Natural killer cell treated with Interleukin-12 subunit alpha and Interleukin-12 subunit beta and Interleukin-15 and Interleukin-18, amount 100 ng/mL, for 72 hours (primary cell): ENCODE measurements around the gene TMEM131. TPM values are rescaled to one million over a fixed set of nuclear protein-coding genes. Genes with fewer than 3 reads are reported as not detected.
"Not testable (repeated sequence)": the region's sequence is repeated elsewhere in the genome, so short reads cannot be mapped to it uniquely, and the experiment has no call there.

Experiments
- ATAC-seq, 2 donors: fragments of 150-1000 bp; cut with Tn5 transposase in 1 of 2; sonication (Bioruptor Pico), chemical (Tn5 transposase) in 1 of 2; 2 replicates each; pipeline ENCODE4 v1.10.0; 2021
- DNase-seq: peaks from one replicate; pipeline ENCODE4 v3.0.0; 2022; ENCODE audit warnings: low spot score
- H3K27ac Mint-ChIP-seq, 2 donors: 1 replicate in 1 of 2; 2 replicates in 1 of 2; pipeline ENCODE4 v1.8.0; 2022; ENCODE audit warnings: mixed read lengths in 2 of 2, mild to moderate bottlenecking in 1 of 2, moderate library complexity in 1 of 2
- H3K27me3 Mint-ChIP-seq, 2 donors: 1 replicate in 1 of 2; 2 replicates in 1 of 2; pipeline ENCODE4 v1.8.0; 2022; ENCODE audit warnings: mixed read lengths in 2 of 2
- H3K36me3 Mint-ChIP-seq: one replicate; pipeline ENCODE4 v1.8.0; 2022; ENCODE audit warnings: mixed read lengths
- H3K4me1 Mint-ChIP-seq, 2 donors: 1 replicate in 1 of 2; 2 replicates in 1 of 2; pipeline ENCODE4 v1.8.0; 2022; ENCODE audit warnings: low read depth in 2 of 2, mixed read lengths in 2 of 2, mild to moderate bottlenecking in 1 of 2
- H3K4me3 Mint-ChIP-seq: one replicate; pipeline ENCODE4 v1.8.0; 2022; ENCODE audit warnings: mixed read lengths
- H3K9me3 Mint-ChIP-seq: 2 replicates; pipeline ENCODE4 v1.8.0; 2022; ENCODE audit warnings: mixed read lengths
- total RNA-seq, 2 donors: library from RNA; stranded (reverse); gene quantifications; one replicate each; pipeline ENCODE4 v1.2.3, GENCODE V29; 2022

The TMEM131 gene
- total RNA-seq, 2 donors from 2014 or later, result 44.6 to 47.3 TPM

DNA sequence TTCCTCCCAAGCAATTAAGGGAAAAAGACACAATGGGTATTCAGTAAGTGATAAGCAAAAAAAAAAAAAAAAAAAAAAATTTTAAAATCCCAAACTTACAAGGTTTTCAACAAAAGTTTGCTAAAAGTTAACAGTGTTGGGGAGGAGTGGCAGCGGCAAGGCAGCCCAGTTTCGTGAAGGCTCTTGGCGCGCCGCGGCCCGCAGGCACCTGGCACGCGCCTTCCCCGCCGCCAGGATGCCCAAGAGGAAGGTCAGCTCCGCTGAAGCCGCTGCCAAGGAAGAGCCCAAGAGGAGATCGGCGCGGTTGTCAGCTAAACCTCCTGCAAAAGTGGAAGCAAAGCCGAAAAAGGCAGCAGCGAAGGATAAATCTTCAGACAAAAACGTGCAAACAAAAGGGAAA, 168.7 kb downstream of the TMEM131 start:
- H3K4me1 Mint-ChIP-seq, ATAC-seq, H3K36me3 Mint-ChIP-seq, H3K4me3 Mint-ChIP-seq, H3K9me3 Mint-ChIP-seq, H3K27me3 Mint-ChIP-seq, DNase-seq: not testable (repeated sequence)
- peak overlapping the region in 1 of 2 donors; percentile 55 for H3K27ac Mint-ChIP-seq

DNA sequence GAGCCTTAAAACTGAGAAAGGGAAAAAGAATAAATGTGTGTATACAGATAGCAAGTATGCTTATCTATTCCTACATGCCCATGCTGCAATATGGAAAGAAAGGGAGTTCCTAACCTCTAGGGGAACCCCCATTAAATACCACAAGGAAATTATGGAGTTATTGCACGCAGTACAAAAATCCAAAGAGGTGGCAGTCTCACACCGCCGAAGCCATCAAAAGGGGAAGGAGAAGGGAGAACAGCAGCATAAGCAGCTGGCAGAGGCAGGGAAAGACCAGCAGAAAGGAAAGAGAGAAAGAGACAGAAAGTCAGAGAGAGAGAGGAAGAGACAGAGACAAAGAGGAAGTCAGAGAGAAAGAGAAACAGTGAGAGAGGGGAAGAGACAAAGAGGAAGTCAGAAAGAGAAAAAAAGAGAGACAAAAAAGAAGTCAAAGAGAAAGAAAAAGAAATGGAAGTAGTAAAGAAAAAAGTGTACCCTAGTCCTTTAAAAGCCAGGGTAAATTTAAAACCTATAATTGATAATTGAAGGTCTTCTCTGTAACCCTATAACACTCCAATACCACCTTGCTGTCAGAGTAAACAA, 169.4 kb downstream of the TMEM131 start:
- ATAC-seq, H3K27me3 Mint-ChIP-seq, H3K36me3 Mint-ChIP-seq, H3K9me3 Mint-ChIP-seq, H3K4me1 Mint-ChIP-seq, DNase-seq: not testable (repeated sequence)
- peak overlapping the region; percentile 69 for H3K4me3 Mint-ChIP-seq
- peak overlapping the region; percentile 6 to 55 for H3K27ac Mint-ChIP-seq

DNA sequence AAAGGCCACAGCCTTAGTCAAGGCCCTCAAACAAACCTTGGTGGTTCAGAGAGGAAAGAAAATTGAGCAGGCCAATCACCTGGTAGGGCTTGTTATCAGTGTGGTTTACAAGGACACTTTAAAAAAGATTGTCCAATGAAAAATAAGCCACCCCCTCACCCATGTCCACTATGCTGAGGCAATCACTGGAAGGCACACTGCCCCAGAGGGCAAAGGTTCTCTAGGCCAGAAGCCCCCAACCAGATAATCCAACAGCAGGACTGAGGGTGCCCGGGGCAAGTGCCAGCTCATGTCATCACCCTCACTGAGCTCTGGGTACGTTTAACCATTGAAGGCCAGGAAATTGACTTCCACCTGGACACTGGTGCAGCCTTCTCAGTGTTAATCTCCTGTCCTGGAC, 171.7 kb downstream of the TMEM131 start:
- DNase-seq, H3K4me3 Mint-ChIP-seq, H3K27me3 Mint-ChIP-seq, H3K4me1 Mint-ChIP-seq, H3K36me3 Mint-ChIP-seq, ATAC-seq, H3K9me3 Mint-ChIP-seq, H3K27ac Mint-ChIP-seq: not testable (repeated sequence)

- not testable (repeated sequence) for H3K9me3 Mint-ChIP-seq, ATAC-seq, DNase-seq, H3K27me3 Mint-ChIP-seq, H3K4me1 Mint-ChIP-seq, H3K27ac Mint-ChIP-seq, H3K36me3 Mint-ChIP-seq, H3K4me3 Mint-ChIP-seq
These were observed 173.9 kb downstream of the TMEM131 start for GRCh38 chr2:97821862-97822261.

DNA sequence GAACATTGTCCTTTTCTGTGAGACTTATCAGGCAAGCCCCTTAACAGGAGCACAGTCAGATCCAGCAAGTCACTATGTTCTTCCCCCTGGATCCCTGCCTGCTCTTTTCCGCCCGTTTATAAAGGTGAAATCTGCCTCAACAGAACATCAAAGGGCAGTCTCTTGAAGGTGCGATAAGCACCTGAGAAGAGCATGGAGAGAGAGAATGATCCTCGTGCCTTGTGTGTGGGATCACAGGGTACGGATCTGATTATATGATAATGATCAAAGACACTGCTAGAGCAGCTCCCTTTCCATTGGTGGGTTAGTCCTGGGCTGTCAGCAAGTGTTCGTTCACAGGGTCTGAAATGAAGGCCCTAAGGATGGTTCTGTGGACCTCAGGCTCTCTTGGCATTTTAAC, 176.0 kb downstream of the TMEM131 start:
- Mint-ChIP-seq H3K4me1 (no peaks in the 10 kb centered on the region), H3K27me3 (no peaks in the 10 kb centered on the region), H3K27ac (no peak overlapping the region), H3K9me3 (no peaks in the 10 kb centered on the region), H3K4me3 (no peak overlapping the region), H3K36me3 (no peaks in the 10 kb centered on the region)
- no peak for DNase-seq
- no peak for ATAC-seq

- H3K9me3 Mint-ChIP-seq, result no peaks in the 10 kb centered on the region
- no peaks in the 10 kb centered on the region for H3K27me3 Mint-ChIP-seq
- no peak for DNase-seq
- H3K4me3 Mint-ChIP-seq, result no peak overlapping the region
- no peak overlapping the region for H3K27ac Mint-ChIP-seq
- H3K4me1 Mint-ChIP-seq, result no peaks in the 10 kb centered on the region
- H3K36me3 Mint-ChIP-seq, result peaks cover 12% of the 10 kb centered on the region
- no peak for ATAC-seq
These were observed 179.3 kb downstream of the TMEM131 start for GRCh38 chr2:97816411-97816810.

DNA sequence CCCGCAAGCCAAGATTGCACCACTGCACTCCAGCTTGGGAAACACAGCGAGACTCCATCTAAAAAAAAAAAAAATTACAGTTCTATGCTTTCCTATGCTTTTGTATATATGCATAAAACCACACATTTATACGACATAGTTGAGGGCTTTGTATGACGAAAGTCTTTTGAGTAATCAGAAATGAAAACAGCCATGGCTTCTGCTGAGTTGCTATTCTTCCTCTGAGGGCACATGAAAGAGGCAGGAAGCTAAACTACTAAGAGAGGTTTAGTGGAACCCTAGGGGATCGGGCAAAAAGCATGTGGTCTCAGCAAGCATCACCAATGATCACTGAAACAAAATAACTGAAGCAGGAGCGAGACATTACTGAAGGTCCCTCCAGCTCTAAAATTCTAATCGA, 182.8 kb downstream of the TMEM131 start:
- no peak for ATAC-seq
- no peak overlapping the region for H3K27ac Mint-ChIP-seq
- H3K9me3 Mint-ChIP-seq, result no peaks in the 10 kb centered on the region
- H3K4me3 Mint-ChIP-seq, result no peak overlapping the region
- no peaks in the 10 kb centered on the region for H3K27me3 Mint-ChIP-seq
- peaks cover 12% of the 10 kb centered on the region for H3K36me3 Mint-ChIP-seq
- no peaks in the 10 kb centered on the region for H3K4me1 Mint-ChIP-seq
- DNase-seq, result no peak

DNA sequence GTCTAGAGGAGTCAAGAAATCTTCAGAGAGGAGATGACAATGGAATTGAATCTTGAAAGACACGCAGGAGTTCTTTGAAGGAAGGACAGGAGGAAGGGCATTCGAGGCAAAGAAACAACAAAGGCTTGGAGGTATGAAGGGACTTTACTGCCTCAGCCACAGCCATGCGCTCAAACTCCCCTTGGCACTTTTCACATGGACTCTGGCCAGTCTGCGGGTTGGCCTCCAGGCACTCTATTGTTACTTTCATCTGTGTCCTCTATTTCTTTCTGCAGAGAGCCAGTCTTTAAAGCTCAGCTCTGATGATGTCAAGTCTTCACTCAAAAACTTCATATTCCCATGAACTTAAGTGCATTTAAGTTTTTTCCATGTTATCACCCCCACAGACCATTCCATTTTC, 186.9 kb downstream of the TMEM131 start:
- no peaks in the 10 kb centered on the region for H3K9me3 Mint-ChIP-seq
- H3K4me1 Mint-ChIP-seq, result no peaks in the 10 kb centered on the region
- H3K27me3 Mint-ChIP-seq, result no peaks in the 10 kb centered on the region
- DNase-seq, result no peak
- H3K27ac Mint-ChIP-seq, result no peak overlapping the region
- H3K4me3 Mint-ChIP-seq, result no peak overlapping the region
- H3K36me3 Mint-ChIP-seq, result peaks cover 8% of the 10 kb centered on the region
- ATAC-seq, result no peak

- H3K9me3 Mint-ChIP-seq, result no peaks in the 10 kb centered on the region
- no peak overlapping the region for H3K27ac Mint-ChIP-seq
- no peaks in the 10 kb centered on the region for H3K27me3 Mint-ChIP-seq
- ATAC-seq (peak; percentile 86 to 90), DNase-seq (peak; percentile 80)
- H3K36me3 Mint-ChIP-seq, result peaks cover 6% of the 10 kb centered on the region
- H3K4me3 Mint-ChIP-seq, result no peak overlapping the region
- H3K4me1 Mint-ChIP-seq, result no peaks in the 10 kb centered on the region
These were observed 188.8 kb downstream of the TMEM131 start for GRCh38 chr2:97806738-97807618.

DNA sequence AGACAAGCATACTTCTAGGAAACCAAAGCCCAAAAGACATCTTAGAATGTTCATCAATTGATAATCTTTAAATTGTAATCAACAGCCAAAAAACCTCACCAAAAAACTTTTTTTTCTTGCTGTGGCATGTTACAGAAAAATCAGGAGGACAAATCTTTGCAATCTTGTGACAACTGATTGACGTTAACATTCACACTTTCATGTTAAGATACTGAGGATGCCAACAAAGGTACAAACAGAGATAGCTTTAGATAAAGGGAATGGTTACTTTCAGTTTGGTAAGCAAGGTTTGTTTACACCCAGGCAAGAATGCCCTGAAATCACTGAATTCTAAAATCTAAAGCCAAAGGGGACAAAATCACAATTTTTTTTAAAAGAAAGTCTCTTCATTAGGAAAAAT, 190.0 kb downstream of the TMEM131 start:
- DNase-seq (no peak), ATAC-seq (no peak)
- no peaks in the 10 kb centered on the region for H3K4me1 Mint-ChIP-seq
- H3K9me3 Mint-ChIP-seq, result no peaks in the 10 kb centered on the region
- no peaks in the 10 kb centered on the region for H3K27me3 Mint-ChIP-seq
- H3K27ac Mint-ChIP-seq, result no peak overlapping the region
- H3K4me3 Mint-ChIP-seq, result no peak overlapping the region
- H3K36me3 Mint-ChIP-seq, result peaks cover 6% of the 10 kb centered on the region

GRCh38 chr2:97801028-97801427, 194.7 kb downstream of the TMEM131 start:
- DNase-seq, result no peak
- Mint-ChIP-seq H3K27me3 (no peaks in the 10 kb centered on the region), H3K4me3 (no peak overlapping the region), H3K36me3 (peaks cover 14% of the 10 kb centered on the region), H3K9me3 (no peaks in the 10 kb centered on the region), H3K27ac (no peak overlapping the region), H3K4me1 (no peaks in the 10 kb centered on the region)
- no peak for ATAC-seq

- Mint-ChIP-seq H3K27ac (no peak overlapping the region), H3K4me1 (no peaks in the 10 kb centered on the region), H3K9me3 (no peaks in the 10 kb centered on the region), H3K27me3 (no peaks in the 10 kb centered on the region), H3K36me3 (peaks cover 14% of the 10 kb centered on the region), H3K4me3 (no peak overlapping the region)
- ATAC-seq, result no peak
- DNase-seq, result no peak
These were observed 197.3 kb downstream of the TMEM131 start for GRCh38 chr2:97798416-97798815.

DNA sequence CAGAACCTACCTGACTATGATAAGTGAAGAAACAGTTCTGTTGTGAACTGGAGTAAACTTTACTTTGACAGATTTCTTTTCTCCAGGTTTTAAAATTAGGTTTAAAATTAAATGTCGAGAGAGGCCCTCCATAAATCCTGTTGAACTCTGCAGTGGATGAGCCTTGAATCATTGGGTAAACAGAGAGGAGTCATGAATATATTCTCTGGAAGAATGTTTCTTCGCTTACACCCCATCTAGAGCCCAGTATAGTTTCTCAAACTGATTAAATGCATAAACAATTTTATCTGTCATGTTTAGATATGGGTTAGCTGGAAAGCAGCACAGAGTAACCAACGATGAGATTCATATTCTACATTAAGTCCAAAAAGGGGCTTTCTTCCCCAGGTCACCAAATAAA, 198.4 kb downstream of the TMEM131 start:
- Mint-ChIP-seq H3K4me1 (no peaks in the 10 kb centered on the region), H3K27me3 (no peaks in the 10 kb centered on the region), H3K9me3 (no peaks in the 10 kb centered on the region), H3K4me3 (no peak overlapping the region), H3K27ac (no peak overlapping the region), H3K36me3 (peaks cover 14% of the 10 kb centered on the region)
- DNase-seq (no peak), ATAC-seq (no peak)

GRCh38 chr2:97796465-97797126, 199.2 kb downstream of the TMEM131 start:
- Mint-ChIP-seq H3K4me1 (no peaks in the 10 kb centered on the region), H3K27ac (no peak overlapping the region), H3K36me3 (peaks cover 9% of the 10 kb centered on the region), H3K9me3 (no peaks in the 10 kb centered on the region), H3K4me3 (no peak overlapping the region), H3K27me3 (no peaks in the 10 kb centered on the region)
- ATAC-seq (no peak), DNase-seq (no peak)
